Stomach (tissue), 9 donors: Measurements from ENCODE around the gene FXYD3. TPM values are rescaled to one million over a fixed set of nuclear protein-coding genes. Genes with fewer than 3 reads are reported as not detected.
A peak's percentile ranks its signal among the peaks of the same experiment; 100 is the strongest.

Source experiments
- DNase-seq, 2 donors: peaks; one replicate each; pipeline versions ENCODE4 v3.0.0 to v3.0.0-alpha.2; 2013 to 2019
- H3K27ac ChIP-seq, 5 donors: fragments of 200-600 bp in 4 of 5; sonication (generic) in 4 of 5; one replicate each; pipeline ENCODE4 v1.5.1; 2013 to 2019; ENCODE audit warnings: mild to moderate bottlenecking in 1 of 5, moderate library complexity in 1 of 5
- H3K27me3 ChIP-seq, 3 donors: fragments of 200-600 bp; sonication (generic); one replicate each; pipeline ENCODE4 v1.5.1; 2017 to 2019; ENCODE audit warnings: mixed run types in 1 of 3
- H3K36me3 ChIP-seq, 4 donors: fragments of 200-600 bp; sonication (generic); 1 replicate in 3 of 4; 2 replicates in 1 of 4; pipeline ENCODE4 v1.5.1; 2016 to 2019
- H3K4me1 ChIP-seq, 4 donors: fragments of 200-600 bp; sonication (generic); one replicate each; pipeline ENCODE4 v1.5.1; 2016 to 2019
- H3K4me3 ChIP-seq, 4 donors: fragments of 200-600 bp; sonication (generic) in 3 of 4; one replicate each; pipeline ENCODE4 v1.5.1; 2016 to 2019; ENCODE audit warnings: mild to moderate bottlenecking in 1 of 4
- H3K9me3 ChIP-seq, 4 donors: fragments of 200-600 bp; sonication (generic); one replicate each; pipeline ENCODE4 v1.5.1; 2016 to 2019
- EP300 ChIP-seq: sonication (generic); formaldehyde crosslinking; IDR thresholded peaks from one replicate; pipeline ENCODE4 v1.6.1; 2017; ENCODE audit warnings: antibody characterized with exemption
- POLR2A ChIP-seq, 4 donors: fragments of 450-650 bp; IDR thresholded peaks; one replicate each; pipeline ENCODE4 v1.6.1; 2016; ENCODE audit warnings: antibody characterized with exemption in 4 of 4, control low read depth in 2 of 4, mild to moderate bottlenecking in 1 of 4, moderate library complexity in 1 of 4
- POLR2AphosphoS5 ChIP-seq, 3 donors: sonication (generic); formaldehyde crosslinking; IDR thresholded peaks; one replicate each; pipeline ENCODE4 v1.6.1; 2016; ENCODE audit warnings: antibody characterized with exemption in 3 of 3
- WGBS, 5 donors: extraction: QIAGEN DNeasy Blood & Tissue Kit in 3 of 5; methylation state at CpG; one replicate each; pipeline versions ENCODE4 v1.1.5 to v1.1.7; 2013 to 2018; 5-methylcytosine and 5-hydroxymethylcytosine counted together
- intact Hi-C: fragments of 100-400 bp; cut with DNase I; formaldehyde crosslinking; loops from one replicate; pipeline ENCODE4 v1.15.1; 2023; ENCODE audit warnings: low total_unique reads
- polyA plus RNA-seq, 3 donors: library from polyadenylated mRNA; stranded (reverse); fragments of 200-250 nt; gene quantifications; one replicate each; pipeline ENCODE4 v1.2.3, GENCODE V29; 2013
- total RNA-seq, 5 donors: library from RNA; depleted of rRNA; stranded (reverse); fragments of >200 nt; gene quantifications; one replicate each; pipeline versions ENCODE4 v1.1.0 to v1.2.3, GENCODE V29; 2014 to 2016
- TF ChIP-seq, protein P1 (sequence below), 7 experiments: fragments of 450-650 bp in 4 of 7; fragments of 200-600 bp in 3 of 7; sonication (generic) in 3 of 7; IDR thresholded peaks; one replicate each; pipeline ENCODE4 v1.5.1; 2016 to 2019; ENCODE audit warnings: antibody characterized with exemption in 7 of 7, control low read depth in 2 of 7, mild to moderate bottlenecking in 1 of 7
- donor health status: healthy with polysubstance abuse.
- donor health status: Bipolar disorder and iron deficiency.
- donor health status: healthy.

The FXYD3 gene
- total and polyA plus RNA-seq, 8 donors, result 84.8 to 800 (median 441) TPM

DNA sequence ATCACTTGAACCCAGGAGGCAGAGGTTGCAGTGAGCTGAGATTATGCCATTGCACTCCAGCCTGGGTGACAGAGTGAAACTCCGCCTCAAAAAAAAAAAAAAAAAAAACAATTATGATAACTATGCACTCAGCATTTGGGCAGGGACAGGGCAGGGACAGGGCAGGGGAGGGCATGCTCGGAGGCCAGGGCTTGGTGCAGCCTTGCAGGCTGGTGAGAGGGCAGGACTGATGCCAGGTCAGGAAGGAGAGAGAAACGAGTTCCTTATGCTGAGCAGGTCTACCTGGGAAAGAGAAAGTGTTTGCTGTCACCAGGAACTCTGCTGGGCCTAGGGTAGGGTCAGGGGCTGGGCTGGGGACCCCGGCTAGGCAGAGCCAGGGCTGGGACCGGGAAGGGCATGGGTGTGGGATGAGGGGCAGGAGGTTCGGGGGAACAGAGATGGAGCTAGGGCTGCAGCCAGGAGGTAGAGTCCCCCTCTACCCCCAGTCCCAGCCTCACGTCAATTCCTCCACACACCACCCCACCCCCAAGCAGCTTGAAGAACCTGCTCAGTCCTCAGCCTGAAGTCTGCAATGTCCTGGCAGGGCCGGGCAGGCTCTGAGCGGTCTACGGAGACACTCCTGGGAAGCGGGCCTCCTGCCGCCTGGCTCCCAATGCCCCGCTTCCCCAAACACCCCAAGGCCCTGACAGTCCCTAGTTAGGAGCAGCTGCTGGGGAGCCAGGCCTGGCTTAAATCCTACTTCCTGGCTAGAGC, 2.8 kb downstream of the FXYD3 start:
- WGBS, 5 donors, result 24 to 57% (median 53%) methylated on average over 7 to 13 of the region's 13 CpGs

DNA sequence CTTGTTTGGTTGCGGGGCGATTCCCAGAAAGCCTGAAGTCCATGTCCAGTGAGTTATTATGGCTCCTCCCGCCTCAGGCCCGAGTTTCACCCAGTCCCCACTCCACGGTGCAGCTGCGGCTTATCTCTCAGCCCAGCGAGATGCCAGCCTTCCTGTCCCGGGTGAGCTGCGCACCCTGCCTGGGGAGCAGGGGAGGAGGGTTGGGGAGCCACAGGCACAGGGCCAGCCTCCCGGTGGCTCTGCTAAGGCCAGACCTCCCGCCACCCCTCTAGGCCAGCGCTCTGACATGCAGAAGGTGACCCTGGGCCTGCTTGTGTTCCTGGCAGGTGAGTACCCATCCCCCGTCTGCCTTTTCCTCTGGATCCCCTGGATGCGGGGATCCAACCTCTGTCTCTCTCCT, 3.5 kb downstream of the FXYD3 start:
- H3K27ac ChIP-seq, result peak overlapping the region; percentile 87 to 95 (median 88)
- intact Hi-C loops, result no loop called here
- H3K36me3 ChIP-seq, result peaks cover 0 to 17% (median 5%) of the 10 kb centered on the region in 4 donors
- 26 to 65% (median 43%) methylated on average over 14 of the region's 14 CpGs for WGBS, 5 donors
- TF ChIP-seq POLR2AphosphoS5 (IDR thresholded peaks at IDR 0.05) (peak in 1 of 3 donors; percentile 11), POLR2A (IDR thresholded peaks at IDR 0.05) (no peak)
- H3K9me3 ChIP-seq, result no peaks in the 10 kb centered on the region
- no peaks in the 10 kb centered on the region for H3K27me3 ChIP-seq
- peak in 1 of 2 donors; percentile 49 for DNase-seq
- peak overlapping the region; percentile 24 to 59 (median 49) for H3K4me3 ChIP-seq
- peaks cover 36 to 72% (median 54%) of the 10 kb centered on the region in 4 donors for H3K4me1 ChIP-seq

More for the DNA sequence above, 2.8 kb downstream of the FXYD3 start:
- H3K4me1 ChIP-seq, result peaks cover 29 to 72% (median 48%) of the 10 kb centered on the region in 4 donors
- H3K4me3 ChIP-seq, result peak overlapping the region; percentile 24 to 59 (median 49)
- H3K27me3 ChIP-seq, result no peaks in the 10 kb centered on the region
- DNase-seq, result peak; percentile 48 to 71
- no peaks in the 10 kb centered on the region for H3K9me3 ChIP-seq
- H3K27ac ChIP-seq, result peak overlapping the region; percentile 87 to 95 (median 88)
- intact Hi-C loops, result no loop called here
- TF ChIP-seq POLR2AphosphoS5 (IDR thresholded peaks at IDR 0.05) (peak in 1 of 3 donors; percentile 50), EP300 (no peak)
- H3K36me3 ChIP-seq, result peaks cover 0 to 17% (median 5%) of the 10 kb centered on the region in 4 donors

DNA sequence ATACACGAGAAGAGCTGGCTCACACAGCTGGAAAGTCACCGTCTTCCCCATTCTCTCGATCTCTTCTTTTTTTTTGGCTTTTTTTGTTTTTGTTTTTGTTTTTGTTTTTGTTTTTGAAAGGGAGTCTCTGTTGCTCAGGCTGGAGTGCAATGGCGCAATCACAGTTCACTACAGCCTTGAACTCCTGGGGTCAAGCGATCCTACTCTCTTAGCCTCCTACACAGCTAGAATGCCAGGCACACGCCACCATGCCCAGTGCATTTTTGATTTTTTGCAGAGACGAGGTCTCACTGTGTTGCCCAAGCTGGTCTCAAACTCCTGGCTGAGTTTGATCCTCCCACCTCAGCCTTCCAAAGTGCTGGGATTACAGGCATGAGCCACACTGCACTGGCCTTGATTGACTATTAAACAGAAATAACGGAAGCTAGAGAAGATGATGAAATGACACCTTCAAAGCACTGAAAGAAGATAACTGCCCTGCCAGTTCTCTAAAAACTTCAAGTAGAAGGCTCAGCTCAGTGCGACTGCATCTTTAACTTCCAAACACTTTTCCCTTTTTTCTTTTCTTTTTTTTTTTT, 4.0 kb downstream of the FXYD3 start:
- Histone ChIP-seq H3K36me3 (peaks cover 0 to 17% (median 5%) of the 10 kb centered on the region in 4 donors), H3K27ac (peak overlapping the region in 4 of 5 donors; percentile 87 to 92 (median 88)), H3K27me3 (no peaks in the 10 kb centered on the region), H3K4me1 (peaks cover 38 to 72% (median 55%) of the 10 kb centered on the region in 4 donors), H3K4me3 (peak overlapping the region in 2 of 4 donors; percentile 24 to 59), H3K9me3 (no peaks in the 10 kb centered on the region)
- TF ChIP-seq POLR2AphosphoS5 (IDR thresholded peaks at IDR 0.05), result no peak
- no peak for TF ChIP-seq EP300
- TF ChIP-seq, protein P1, sequence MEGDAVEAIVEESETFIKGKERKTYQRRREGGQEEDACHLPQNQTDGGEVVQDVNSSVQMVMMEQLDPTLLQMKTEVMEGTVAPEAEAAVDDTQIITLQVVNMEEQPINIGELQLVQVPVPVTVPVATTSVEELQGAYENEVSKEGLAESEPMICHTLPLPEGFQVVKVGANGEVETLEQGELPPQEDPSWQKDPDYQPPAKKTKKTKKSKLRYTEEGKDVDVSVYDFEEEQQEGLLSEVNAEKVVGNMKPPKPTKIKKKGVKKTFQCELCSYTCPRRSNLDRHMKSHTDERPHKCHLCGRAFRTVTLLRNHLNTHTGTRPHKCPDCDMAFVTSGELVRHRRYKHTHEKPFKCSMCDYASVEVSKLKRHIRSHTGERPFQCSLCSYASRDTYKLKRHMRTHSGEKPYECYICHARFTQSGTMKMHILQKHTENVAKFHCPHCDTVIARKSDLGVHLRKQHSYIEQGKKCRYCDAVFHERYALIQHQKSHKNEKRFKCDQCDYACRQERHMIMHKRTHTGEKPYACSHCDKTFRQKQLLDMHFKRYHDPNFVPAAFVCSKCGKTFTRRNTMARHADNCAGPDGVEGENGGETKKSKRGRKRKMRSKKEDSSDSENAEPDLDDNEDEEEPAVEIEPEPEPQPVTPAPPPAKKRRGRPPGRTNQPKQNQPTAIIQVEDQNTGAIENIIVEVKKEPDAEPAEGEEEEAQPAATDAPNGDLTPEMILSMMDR (IDR thresholded peaks at IDR 0.05), result no peak
- TF ChIP-seq POLR2A (IDR thresholded peaks at IDR 0.05), result no peak
- intact Hi-C loops, result no loop called here
- DNase-seq, result no peak
- 66 to 81% (median 73%) methylated on average over 9 of the region's 9 CpGs for WGBS, 5 donors

DNA sequence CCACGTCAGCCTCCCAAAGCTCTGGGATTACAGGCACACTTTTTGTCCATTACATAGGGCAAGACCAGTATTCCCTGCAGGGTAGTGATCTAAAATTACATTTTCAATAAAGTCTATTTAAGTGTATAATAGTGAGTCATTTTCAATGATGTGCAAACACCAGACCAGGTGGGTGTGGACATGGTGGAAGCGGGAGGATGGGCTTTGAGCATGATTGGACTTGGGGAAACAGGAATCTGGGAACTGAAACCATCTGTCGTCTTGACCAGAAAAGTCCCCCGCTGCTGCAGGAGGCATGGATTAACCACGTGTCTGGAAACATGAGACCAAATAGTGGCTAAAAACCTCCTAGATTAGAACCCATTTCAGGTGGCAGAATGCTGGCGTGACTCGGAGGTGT, 4.9 kb downstream of the FXYD3 start:
- intact Hi-C loops, result no loop called here
- H3K4me3 ChIP-seq, result peak overlapping the region in 1 of 4 donors; percentile 24
- no peaks in the 10 kb centered on the region for H3K27me3 ChIP-seq
- H3K4me1 ChIP-seq, result peaks cover 40 to 72% (median 58%) of the 10 kb centered on the region in 4 donors
- 36 to 53% (median 49%) methylated on average over 7 of the region's 7 CpGs for WGBS, 5 donors
- H3K27ac ChIP-seq, result peak overlapping the region; percentile 65 to 92 (median 88)
- DNase-seq, result peak in 1 of 2 donors; percentile 74
- TF ChIP-seq POLR2AphosphoS5 (IDR thresholded peaks at IDR 0.05), result peak in 1 of 3 donors; percentile 24
- TF ChIP-seq, protein P1 (IDR thresholded peaks at IDR 0.05), result no peak
- H3K9me3 ChIP-seq, result no peaks in the 10 kb centered on the region
- H3K36me3 ChIP-seq, result peaks cover 0 to 17% (median 5%) of the 10 kb centered on the region in 4 donors

DNA sequence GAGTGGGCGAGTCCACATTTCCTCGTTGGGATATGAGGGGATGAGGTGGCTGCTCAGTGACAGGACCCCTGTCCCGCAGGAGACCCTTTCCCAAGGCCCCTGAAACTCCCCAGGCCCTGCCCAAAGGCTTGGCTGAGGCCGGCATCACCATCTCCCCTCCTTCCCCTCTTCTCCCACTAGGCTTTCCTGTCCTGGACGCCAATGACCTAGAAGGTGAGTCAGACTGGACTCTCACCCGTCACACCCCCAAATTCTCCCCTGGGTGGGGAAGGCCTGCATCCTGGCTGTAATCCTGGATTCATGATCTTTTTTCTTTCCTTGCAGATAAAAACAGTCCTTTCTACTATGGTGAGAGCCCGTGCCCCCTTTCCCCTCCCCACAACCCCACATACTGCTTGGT, 5.3 kb downstream of the FXYD3 start:
- peaks cover 0 to 17% (median 5%) of the 10 kb centered on the region in 4 donors for H3K36me3 ChIP-seq
- no peak for TF ChIP-seq EP300
- TF ChIP-seq, protein P1 (IDR thresholded peaks at IDR 0.05), result no peak
- no peak for TF ChIP-seq POLR2AphosphoS5 (IDR thresholded peaks at IDR 0.05)
- no peak for TF ChIP-seq POLR2A (IDR thresholded peaks at IDR 0.05)
- intact Hi-C loops, result no loop called here
- no peaks in the 10 kb centered on the region for H3K27me3 ChIP-seq
- peaks cover 44 to 76% (median 62%) of the 10 kb centered on the region in 4 donors for H3K4me1 ChIP-seq
- peak overlapping the region; percentile 65 to 92 (median 88) for H3K27ac ChIP-seq
- no peak for DNase-seq
- H3K4me3 ChIP-seq, result peak overlapping the region in 1 of 4 donors; percentile 24
- 53 to 74% (median 65%) methylated on average over 7 of the region's 7 CpGs for WGBS, 5 donors
- H3K9me3 ChIP-seq, result no peaks in the 10 kb centered on the region
